NCI-H460 (cell line): ENCODE results near the gene VPS18. TPM values are rescaled to one million over a fixed set of nuclear protein-coding genes. Genes with fewer than 3 reads are reported as not detected.
A peak's percentile ranks its signal among the peaks of the same experiment; 100 is the strongest.

Source experiments
- DNase-seq: peaks from one replicate; pipeline ENCODE4 v3.0.0-alpha.2; 2016; ENCODE audit warnings: low read depth; ENCODE audit errors: extremely low read depth
- total RNA-seq: library from RNA; depleted of rRNA; stranded (reverse); fragments of >200 nt; shearing (Covaris generic); gene quantifications from 2 replicates; pipeline ENCODE4 v1.2.3, GENCODE V29; 2014

VPS18 gene
- total RNA-seq, 1 experiment from 2014 or later, result 11.4 TPM

DNA sequence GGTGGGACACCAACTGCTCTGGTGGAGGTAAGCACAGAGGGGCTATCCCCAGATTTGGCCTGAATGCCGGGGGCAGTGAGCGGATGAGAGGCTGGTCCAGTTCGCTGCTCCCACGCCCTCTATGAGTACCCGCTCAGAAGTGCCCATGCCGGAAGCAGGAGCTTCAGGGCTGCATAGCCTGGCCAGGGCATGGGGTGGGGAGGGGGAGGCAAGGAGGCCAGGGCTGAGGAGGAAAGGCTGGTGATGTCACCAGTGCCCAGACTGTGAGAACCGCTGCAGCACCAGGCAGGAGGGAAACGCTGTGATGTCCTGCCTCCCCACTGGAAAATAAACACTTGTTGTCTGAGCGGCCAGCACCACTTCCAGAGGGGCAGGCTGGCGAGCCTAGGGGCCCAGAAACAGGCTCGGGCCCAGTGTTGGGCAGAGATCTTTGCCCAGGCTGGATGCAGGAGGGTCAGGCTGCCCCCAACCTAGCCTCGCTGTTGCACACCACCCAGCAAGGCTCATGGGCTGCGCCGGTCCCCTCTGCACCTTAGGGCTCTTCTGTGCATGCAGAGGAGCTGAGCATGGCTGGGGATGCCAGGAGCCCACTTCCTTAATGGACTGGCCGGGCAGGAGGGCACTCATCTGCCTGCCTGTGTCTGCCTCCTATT, 24.0 kb downstream of the VPS18 start:
- no peak for DNase-seq

DNA sequence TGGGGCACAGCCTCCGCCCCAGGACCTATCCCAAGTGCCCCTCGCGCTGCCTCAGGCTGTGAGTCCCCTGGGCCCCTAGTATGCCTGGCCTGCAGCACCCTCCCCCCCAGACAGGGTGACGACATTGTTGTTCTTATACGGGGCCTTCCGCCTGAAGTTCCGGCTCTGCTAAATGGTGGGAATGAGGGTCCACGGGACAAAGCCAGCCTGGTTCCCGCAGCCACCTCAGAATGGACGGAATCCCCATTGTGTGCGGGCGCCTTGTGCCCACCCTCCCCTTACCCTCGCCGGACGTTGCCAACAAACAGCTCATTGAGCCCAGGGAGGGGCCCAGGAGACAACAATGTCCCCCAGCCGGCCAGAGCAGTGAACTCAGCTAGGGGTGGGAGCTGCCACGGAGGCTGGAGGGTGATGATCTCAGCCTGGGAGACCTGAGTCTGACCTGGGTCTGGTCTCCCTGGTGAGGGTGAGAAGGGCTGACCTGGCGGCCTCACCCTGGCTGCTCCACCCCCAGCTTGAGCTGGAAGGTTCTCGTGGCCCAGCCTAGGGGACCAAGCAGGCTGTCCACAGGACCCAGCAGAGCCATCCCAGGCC, 24.6 kb downstream of the VPS18 start:
- DNase-seq, result no peak

DNA sequence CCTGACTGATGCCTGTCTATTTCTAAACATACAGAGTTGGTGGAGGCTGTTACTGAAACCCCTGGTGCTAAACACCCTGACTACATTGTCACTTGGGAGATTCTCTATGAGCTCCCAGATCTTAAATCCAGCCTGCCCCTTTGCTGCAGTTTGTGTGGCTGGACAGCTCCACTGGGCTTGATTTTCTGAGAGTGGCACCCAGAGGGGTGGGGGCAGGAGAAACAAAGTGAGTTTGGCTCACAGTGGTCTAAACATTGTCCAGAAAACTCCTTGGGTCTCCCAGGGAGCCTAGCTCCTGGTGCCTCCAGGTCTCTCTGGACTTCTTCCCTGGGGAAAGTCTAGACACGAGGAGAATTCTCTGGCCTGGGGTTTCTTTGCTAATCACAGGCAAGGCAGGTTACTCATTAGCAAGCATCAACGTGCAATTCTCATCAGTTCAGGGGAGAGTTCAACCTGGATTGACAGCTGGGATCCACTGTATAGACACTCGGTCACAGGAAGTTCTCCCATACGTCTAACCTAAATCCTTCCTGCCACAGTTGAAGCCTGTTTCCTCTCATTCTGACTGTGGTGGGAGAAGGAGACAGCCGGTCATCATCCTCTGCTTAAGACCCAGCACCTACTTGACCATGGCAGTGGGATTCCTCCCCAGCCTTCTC, 27.8 kb downstream of the VPS18 start:
- DNase-seq, result no peak

DNA sequence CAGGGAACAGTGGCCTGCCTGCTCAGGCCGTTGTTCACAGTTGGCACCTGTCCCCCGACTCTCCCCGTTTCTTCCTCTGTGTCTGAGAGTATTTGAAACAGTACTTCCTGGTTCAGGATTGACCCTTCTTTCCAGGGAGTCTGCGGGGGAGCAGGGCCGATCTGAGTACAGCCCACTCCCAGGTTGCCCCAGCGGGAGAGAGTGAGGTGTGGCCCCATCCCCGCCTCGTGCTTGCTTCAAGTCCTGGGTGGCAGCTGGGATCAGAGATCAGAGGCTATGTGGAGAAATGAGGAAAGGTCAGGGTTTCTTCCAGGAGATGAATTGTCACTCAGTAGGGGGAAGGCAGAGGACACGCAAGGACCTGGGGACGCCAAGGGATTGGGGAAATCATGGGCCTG, 28.4 kb downstream of the VPS18 start:
- DNase-seq, result no peak

DNA sequence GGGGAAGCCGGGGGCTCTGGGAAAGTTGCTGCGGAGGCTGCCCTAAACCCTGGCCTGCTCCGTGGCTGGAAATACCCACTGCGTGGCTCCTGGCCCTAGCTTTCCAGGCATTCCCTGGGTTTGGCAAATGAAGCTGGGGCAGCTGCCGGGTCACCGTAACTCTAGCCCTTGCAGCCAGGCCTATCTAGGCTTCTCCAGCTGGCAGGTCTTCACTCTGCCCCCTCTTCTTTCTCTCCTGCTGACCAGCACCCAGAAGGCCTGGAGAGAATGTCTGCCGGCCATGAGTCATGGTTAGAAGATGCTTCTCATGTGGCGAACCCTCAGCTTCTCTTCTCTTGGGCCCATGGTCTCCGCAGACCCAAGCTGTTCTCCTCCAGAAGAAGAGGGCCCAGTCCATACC, 29.3 kb downstream of the VPS18 start:
- no peak for DNase-seq

DNA sequence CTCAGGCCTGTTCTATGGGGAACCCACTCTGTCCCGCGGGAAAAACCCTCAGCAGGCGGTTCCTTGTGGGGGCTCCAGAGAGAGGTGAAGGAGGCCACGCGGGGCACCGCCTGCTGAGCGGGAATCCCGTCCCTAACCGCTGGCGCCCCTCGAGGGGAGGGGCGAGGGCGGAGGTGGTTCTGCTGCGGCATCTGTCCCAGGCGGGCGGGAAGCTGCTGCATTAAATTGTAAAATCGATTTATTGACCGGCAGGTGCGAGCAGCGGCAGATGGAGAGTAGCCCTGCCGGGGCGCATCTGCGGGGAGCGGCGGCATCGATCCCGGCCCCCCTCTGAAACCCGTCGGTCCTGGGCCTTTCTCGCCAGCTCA, 31.2 kb downstream of the VPS18 start:
- no peak for DNase-seq

DNA sequence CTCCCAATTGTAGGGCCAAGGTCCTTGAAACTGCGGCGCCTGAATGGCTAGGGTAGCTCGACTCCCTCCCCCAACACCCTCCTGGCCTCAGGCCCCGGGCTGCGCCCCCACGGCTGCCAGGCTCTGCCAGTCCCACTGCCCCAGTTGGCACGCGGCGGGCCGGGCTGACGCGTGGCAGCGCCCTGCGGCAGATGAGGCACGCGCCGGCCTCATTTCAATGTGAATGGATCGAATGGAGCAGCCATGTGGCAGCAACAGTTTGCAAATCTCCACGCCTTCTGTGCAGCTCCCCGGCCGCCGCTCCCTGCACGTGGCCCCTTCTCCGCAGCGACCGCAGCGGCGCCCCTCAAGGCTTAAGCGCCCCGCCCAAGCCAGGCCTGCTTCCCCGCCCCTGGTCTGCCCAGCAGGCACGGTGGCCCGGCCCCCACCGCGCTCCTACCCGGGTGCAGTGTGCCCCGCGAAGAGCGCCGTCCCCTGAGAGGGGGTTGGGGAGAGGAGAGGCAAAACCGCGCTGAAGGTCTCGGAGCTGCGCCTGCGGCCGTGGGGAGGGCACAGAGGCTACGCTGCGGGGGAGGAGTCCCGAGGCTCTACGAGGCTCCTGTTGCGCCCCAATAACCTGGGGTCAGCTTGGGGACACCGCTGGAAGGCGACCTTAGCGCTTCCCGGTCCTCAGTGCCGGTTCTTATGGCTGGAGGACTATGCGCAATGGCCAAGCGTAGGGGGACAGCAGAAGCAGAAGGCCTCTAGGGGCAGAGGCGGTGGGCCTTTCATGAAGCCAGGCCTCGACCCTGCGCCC, 31.8 kb downstream of the VPS18 start:
- no peak for DNase-seq

DNA sequence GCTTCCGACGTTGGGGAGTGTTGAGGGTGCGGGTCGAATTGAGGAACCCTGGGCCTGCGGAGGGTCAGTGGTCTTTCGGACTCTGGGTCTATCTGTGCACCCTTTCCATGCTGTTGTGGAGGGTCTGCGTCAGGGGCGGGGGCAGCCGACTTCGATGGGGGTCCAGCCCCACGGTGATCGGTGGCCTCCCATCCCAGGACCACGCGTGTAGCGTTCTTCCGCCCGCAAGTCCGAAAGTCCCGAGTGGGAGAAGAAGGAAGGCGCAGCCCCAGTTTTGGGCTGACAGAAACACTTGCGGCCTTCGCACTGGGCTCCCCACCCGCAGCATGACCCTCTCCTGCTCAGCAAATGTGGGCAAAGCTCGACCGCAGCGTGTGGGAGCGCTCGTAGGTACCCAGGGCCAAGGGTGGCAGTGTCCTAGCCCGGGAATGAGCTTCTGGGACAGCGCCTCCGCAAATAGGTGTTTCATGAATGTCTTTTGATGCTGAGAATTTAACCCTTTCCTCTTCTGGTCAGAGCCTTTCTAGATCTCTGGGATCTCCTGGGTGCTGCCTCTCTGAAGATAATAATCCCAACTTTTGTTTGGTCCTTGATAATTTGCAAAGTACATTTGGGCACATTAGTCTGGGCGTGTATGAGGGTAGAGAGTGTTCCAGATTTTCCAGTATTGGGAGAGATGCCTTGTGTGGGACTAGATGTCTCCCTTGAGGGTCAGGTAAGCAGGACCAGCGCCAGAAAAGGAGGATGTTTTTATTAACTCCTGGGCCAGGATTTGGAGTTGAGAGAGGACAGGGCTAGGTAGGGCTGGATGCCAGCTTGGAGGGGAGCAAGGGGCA, 32.6 kb downstream of the VPS18 start:
- DNase-seq, result no peak

DNA sequence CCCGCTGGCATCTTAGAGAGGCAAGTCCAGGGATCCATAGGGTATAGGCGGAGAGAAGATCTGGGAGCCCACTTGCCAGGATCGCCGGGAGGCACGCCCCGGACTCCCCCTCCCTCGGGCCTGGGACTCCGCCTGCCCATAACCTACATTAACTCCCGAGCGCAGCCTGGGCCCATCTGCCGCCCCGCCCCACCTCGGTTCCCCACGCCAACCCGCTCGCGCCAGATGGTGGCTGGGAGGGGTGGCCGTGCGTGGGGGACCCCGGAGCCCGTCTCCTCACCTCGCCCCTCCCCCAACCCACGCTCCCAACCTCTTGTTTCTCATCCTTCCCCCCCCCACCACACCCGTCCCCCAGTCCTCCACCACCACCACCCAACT, 33.2 kb downstream of the VPS18 start:
- no peak for DNase-seq

DNA sequence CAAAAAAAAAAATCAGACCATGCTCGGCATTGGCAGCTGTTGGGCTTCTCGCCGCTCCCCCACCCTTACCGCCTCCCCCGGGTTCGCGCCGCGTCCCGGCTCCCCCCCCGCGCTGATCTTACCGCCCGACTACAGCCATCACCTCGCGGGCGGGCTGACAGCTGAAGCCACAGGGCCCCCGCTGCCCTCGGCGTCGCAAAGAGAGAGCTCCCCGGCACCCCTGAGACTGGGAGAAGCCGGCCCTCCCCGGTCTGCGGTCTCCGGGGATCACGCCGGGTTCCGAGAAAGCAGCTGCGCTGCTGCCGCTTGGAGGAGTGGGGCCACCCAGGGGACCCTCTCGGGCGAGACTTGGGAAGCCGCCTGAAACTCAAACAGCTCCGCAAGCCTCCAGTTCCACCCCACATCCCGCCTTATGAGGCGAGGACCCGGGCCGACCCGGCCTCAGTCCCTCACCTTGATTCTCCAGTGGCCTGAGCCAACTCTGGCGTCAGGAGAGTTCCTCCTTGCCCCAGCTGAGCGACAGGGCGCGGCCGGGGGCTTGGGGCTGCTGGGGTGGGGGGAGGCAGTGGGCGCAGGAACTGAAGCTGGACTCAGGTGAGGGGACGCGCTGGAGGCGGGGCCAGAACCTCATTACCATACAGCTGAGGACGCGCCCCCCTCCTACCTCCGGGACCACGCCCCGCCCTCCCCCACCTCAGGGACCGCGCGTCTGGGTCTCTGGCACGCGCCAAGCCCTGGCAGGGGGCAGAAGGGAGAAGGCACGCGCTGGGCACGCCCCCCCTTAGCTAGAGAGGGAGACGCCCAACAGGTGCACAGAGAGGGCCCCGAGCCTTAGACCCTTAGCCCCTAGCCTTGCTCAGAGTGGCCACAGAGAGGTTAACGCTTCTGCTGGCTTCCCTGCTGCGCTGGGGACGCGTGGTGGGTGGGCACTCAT, 33.9 kb downstream of the VPS18 start:
- no peak for DNase-seq

DNA sequence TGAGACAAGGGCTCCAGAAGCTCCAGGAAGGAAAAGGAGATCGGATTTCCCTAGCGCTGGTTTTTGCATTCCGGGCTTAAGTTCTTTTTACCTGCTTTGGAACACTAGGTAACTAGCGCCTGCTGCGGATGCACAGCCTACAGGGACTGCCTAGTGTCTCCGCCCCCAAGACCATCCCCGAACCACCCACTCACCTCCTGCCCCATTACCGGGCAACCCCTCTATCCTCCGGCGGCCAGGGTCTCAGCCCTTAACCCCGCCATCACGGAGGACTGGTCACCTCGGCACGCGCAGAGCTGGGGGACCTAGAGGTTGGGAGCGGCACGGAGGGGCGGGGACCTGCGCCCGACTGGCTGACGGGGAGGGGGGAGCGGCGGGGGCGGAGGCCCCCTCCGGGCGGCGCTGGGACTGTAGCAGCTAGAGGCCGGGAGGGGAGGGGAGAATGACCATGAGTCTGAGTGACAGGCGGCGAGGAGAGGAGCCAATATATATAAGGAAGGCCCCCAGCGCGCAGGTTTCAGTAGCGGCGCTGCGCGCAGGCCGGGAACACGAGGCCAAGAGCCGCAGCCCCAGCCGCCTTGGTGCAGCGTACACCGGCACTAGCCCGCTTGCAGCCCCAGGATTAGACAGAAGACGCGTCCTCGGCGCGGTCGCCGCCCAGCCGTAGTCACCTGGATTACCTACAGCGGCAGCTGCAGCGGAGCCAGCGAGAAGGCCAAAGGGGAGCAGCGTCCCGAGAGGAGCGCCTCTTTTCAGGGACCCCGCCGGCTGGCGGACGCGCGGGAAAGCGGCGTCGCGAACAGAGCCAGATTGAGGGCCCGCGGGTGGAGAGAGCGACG, 34.8 kb downstream of the VPS18 start, which contains the start of gene DLL4:
TSS of gene DLL4 (plus strand) at position 520 of the 839 bp plus-strand sequence. CDS start 329 bp downstream, outside the sequence.
- DNase-seq, result peak; percentile 34

DNA sequence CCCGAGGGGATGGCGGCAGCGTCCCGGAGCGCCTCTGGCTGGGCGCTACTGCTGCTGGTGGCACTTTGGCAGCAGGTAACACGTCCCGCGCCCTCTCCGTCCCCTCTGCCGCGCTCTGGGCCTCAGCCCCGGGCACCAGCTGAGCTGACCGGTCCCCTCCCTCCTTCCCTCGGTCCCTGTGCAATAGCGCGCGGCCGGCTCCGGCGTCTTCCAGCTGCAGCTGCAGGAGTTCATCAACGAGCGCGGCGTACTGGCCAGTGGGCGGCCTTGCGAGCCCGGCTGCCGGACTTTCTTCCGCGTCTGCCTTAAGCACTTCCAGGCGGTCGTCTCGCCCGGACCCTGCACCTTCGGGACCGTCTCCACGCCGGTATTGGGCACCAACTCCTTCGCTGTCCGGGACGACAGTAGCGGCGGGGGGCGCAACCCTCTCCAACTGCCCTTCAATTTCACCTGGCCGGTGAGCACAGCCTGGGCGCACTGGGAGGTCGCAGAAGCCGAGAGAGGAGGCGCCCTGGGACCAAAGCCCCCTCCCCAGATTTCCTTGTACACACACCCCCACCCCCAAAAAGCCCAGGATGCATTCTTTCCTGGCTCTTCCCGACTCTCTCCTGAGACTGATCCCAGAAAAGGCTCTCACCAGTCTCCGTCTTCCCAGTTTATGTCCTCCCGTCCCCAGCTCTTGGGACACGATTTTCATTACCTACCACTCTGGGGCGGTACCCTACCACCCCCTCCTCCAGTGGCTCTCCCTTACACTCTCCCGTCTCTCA, 35.6 kb downstream of the VPS18 start:
- no peak for DNase-seq

DNA sequence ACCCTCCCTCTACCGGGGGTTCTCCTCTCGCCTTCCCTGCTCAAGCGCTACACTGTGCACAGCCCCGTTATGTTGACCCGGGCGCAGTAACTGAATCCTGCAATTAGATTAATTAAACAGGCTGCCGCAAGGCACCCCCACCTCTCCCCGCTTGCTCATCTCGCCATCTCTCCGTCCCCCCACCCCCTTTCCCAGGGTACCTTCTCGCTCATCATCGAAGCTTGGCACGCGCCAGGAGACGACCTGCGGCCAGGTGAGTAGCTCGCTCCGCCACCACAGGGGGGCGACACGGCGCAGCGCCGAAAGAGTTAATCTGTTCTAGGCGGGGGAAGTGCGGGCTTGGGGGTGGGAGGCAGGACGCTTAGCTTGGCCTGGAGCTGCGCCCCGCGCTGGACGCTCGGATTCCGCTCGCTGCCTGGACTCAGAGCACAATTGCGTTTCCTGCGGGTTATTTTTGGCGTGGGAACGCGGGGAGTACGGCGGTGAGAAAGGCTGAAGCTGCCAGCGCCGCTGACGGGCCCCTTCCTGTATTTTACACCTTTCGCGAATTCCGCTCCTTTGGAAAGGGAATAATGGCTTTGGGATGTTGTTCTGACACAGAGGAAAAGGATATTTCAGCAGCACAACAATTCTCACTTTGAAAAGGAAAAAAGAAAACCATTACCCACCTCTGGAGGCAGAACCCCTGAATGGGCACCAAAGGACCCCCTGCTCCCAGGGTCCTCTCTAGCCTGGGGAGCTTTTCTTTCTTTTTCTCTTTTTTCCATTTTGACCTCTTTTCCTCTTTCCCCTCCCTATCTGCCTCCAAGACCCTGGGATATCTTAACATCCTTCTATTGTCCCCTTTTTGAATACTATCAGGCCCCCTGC, 36.4 kb downstream of the VPS18 start:
- DNase-seq, result peak; percentile 18

DNA sequence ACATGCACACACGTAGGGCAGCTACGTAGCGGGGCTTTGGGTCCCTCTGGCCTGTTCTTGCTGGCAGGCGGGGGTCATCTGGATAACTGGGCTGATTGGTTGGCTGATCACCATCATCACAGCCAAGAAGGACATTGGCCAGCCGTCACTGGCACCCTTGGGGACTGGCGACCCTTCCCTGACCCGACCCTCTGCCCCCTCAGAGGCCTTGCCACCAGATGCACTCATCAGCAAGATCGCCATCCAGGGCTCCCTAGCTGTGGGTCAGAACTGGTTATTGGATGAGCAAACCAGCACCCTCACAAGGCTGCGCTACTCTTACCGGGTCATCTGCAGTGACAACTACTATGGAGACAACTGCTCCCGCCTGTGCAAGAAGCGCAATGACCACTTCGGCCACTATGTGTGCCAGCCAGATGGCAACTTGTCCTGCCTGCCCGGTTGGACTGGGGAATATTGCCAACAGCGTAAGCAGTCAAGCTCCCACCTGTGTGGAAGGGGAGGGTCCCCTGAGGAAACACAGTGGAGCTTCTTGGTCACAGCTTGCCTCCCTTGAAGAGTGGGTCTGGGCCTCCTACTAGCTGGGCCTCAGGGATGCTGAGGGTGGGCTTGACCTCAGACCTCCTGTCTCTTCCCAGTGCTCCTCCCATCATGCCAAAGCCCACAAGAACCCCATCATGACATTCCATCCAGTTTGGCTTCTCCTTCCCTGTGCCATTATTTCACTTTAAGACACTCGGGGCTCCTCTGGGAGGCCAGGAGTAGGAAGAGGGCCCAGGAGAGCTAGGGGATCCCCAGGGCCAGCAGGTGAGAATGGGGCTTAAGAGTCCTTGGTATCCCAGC, 37.3 kb downstream of the VPS18 start:
- no peak for DNase-seq

DNA sequence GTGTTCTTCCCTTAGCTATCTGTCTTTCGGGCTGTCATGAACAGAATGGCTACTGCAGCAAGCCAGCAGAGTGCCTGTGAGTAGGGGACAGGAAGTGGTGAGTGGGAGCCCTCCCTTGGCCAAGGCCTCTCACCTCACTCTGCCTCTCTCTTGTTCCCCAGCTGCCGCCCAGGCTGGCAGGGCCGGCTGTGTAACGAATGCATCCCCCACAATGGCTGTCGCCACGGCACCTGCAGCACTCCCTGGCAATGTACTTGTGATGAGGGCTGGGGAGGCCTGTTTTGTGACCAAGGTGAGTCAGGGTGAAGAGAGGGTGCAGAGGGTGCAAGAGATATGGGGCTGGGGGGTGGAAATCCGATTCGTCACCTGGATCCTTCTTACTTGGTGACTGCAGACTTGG, 37.9 kb downstream of the VPS18 start:
- DNase-seq, result no peak
